Subcutaneous adipose tissue (tissue), 4 donors: ENCODE data around the gene ST3GAL2. TPM values are rescaled to one million over a fixed set of nuclear protein-coding genes. Genes with fewer than 3 reads are reported as not detected.

Source experiments
- CTCF ChIP-seq: fragments of 450-650 bp; IDR thresholded peaks from one replicate; pipeline ENCODE4 v1.5.1; 2016; ENCODE audit warnings: low read depth, mild to moderate bottlenecking, control low read depth, antibody characterized with exemption, moderate library complexity
- total RNA-seq, 4 donors: library from RNA; depleted of rRNA; stranded (reverse); fragments of >200 nt; gene quantifications; one replicate each; pipeline ENCODE4 v1.1.0, GENCODE V29; 2016

Gene ST3GAL2
- total RNA-seq, 4 donors from 2014 or later: 9.9 to 14.1 (median 13.1) TPM

- TF ChIP-seq CTCF: no peak
Measured at GRCh38 chr16:70416748-70417616, 21.9 kb downstream of the ST3GAL2 start.

- no peak for TF ChIP-seq CTCF
Measured at GRCh38 chr16:70412385-70412784, 26.5 kb downstream of the ST3GAL2 start.

GRCh38 chr16:70410734-70411133 lies 28.2 kb downstream of the ST3GAL2 start:
- no peak for TF ChIP-seq CTCF

- TF ChIP-seq CTCF: no peak
Measured at GRCh38 chr16:70407811-70408274, 31.1 kb downstream of the ST3GAL2 start.

GRCh38 chr16:70402916-70403659 lies 35.8 kb downstream of the ST3GAL2 start:
- no peak for TF ChIP-seq CTCF

- TF ChIP-seq CTCF: no peak
Measured at GRCh38 chr16:70399951-70400350, 38.9 kb downstream of the ST3GAL2 start.

- no peak for TF ChIP-seq CTCF
Measured at GRCh38 chr16:70399381-70399780, 39.5 kb downstream of the ST3GAL2 start.
